Smooth muscle cell (in vitro differentiated cells): ENCODE data around the gene SMARCAD1. TPM values are rescaled to one million over a fixed set of nuclear protein-coding genes. Genes with fewer than 3 reads are reported as not detected.

Experiments
- DNase-seq: peaks from one replicate; lab custom pipeline; 2025; ENCODE audit not compliant: unreplicated experiment; lab: John Stamatoyannopoulos, UW
- H2AFZ ChIP-seq: fragments of 200-600 bp; sonication (generic); 2 replicates; pipeline ENCODE4 v1.6.0; 2016; ENCODE audit warnings: antibody characterized with exemption, low read depth, mild to moderate bottlenecking
- H3F3A ChIP-seq: fragments of 200-600 bp; sonication (generic); 2 replicates; pipeline ENCODE4 v1.6.0; 2017; ENCODE audit warnings: antibody characterized with exemption, low read depth
- H3K27ac ChIP-seq: fragments of 200-600 bp; sonication (generic); 2 replicates; pipeline ENCODE4 v1.5.1; 2016; ENCODE audit warnings: low read depth, mild to moderate bottlenecking
- H3K27me3 ChIP-seq: fragments of 200-600 bp; sonication (generic); 2 replicates; pipeline ENCODE4 v1.6.1; 2016; ENCODE audit warnings: low read depth, mild to moderate bottlenecking
- H3K36me3 ChIP-seq: fragments of 200-600 bp; sonication (generic); 2 replicates; pipeline ENCODE4 v1.5.1; 2016; ENCODE audit warnings: low read depth
- H3K4me1 ChIP-seq: fragments of 200-600 bp; sonication (generic); 2 replicates; pipeline ENCODE4 v1.5.1; 2016; ENCODE audit warnings: low read depth
- H3K4me2 ChIP-seq: fragments of 200-600 bp; sonication (generic); 2 replicates; pipeline ENCODE4 v1.6.0; 2016; ENCODE audit warnings: mild to moderate bottlenecking
- H3K4me3 ChIP-seq: fragments of 200-600 bp; sonication (generic); 2 replicates; pipeline ENCODE4 v1.5.1; 2016; ENCODE audit warnings: mild to moderate bottlenecking
- H3K79me2 ChIP-seq: fragments of 200-600 bp; sonication (generic); 2 replicates; pipeline ENCODE4 v1.6.0; 2016; ENCODE audit warnings: low read depth, mild to moderate bottlenecking
- H3K9ac ChIP-seq: fragments of 200-600 bp; sonication (generic); 2 replicates; pipeline ENCODE4 v1.6.0; 2016; ENCODE audit warnings: low read depth
- H3K9me3 ChIP-seq: fragments of 200-600 bp; sonication (generic); replicated peaks from 2 replicates; pipeline ENCODE4 v1.5.1; 2016; ENCODE audit warnings: low read depth
- H4K20me1 ChIP-seq: fragments of 200-600 bp; sonication (generic); 2 replicates; pipeline ENCODE4 v1.6.0; 2016; ENCODE audit warnings: low read depth
- CTCF ChIP-seq: fragments of 200-600 bp; sonication (generic); IDR thresholded peaks from 2 replicates; pipeline ENCODE4 v1.5.1; 2017; ENCODE audit warnings: borderline replicate concordance, mild to moderate bottlenecking, antibody characterized with exemption; ENCODE audit not compliant: insufficient read depth, poor library complexity, severe bottlenecking
- WGBS: methylation state at CpG from one replicate; pipeline ENCODE4 v1.1.7; 2016; ENCODE audit warnings: low lambda C conversion rate; 5-methylcytosine and 5-hydroxymethylcytosine counted together
- polyA plus RNA-seq: library from polyadenylated mRNA; unstranded; fragments of >200 nt; fragmentation: Nextera tagmentation; extraction: Ambion mirVana; gene quantifications from 2 replicates; pipeline ENCODE4 v1.2.1, GENCODE V29; 2016
- total RNA-seq: library from RNA; depleted of rRNA; stranded (reverse); fragments of >200 nt; gene quantifications from 2 replicates; pipeline ENCODE4 v1.2.3, GENCODE V29; 2014

Gene SMARCAD1
- total and polyA plus RNA-seq, 2 experiments from 2014 or later = 12.6 to 42.7 TPM

- TF ChIP-seq CTCF = no peak
- H3K27me3 ChIP-seq = no peaks in the 10 kb centered on the region
- DNase-seq = no peak
- peaks cover 3% of the 10 kb centered on the region for H3K36me3 ChIP-seq
- no peaks in the 10 kb centered on the region for H3F3A ChIP-seq
- no peak overlapping the region for H3K27ac ChIP-seq
- H3K4me2 ChIP-seq = no peak overlapping the region
- H4K20me1 ChIP-seq = peaks cover 68% of the 10 kb centered on the region
- H3K9ac ChIP-seq = no peak overlapping the region
- H3K79me2 ChIP-seq = peaks cover 82% of the 10 kb centered on the region
- no peak overlapping the region for H2AFZ ChIP-seq
- H3K4me3 ChIP-seq = no peak overlapping the region
- H3K4me1 ChIP-seq = no peaks in the 10 kb centered on the region
- no peaks in the 10 kb centered on the region for H3K9me3 ChIP-seq
Observed at GRCh38 chr4:94225449-94225848, 17.8 kb downstream of the SMARCAD1 start.

- DNase-seq = no peak
- no peak for TF ChIP-seq CTCF
- no peaks in the 10 kb centered on the region for H3K27me3 ChIP-seq
- no peak overlapping the region for H3K4me2 ChIP-seq
- 97% methylated on average over 4 of the region's 4 CpGs for WGBS
- H2AFZ ChIP-seq = no peak overlapping the region
- no peak overlapping the region for H3K4me3 ChIP-seq
- H3K79me2 ChIP-seq = peaks cover 70% of the 10 kb centered on the region
- H3F3A ChIP-seq = no peaks in the 10 kb centered on the region
- no peaks in the 10 kb centered on the region for H3K9me3 ChIP-seq
- H3K36me3 ChIP-seq = peaks cover 3% of the 10 kb centered on the region
- H3K4me1 ChIP-seq = no peaks in the 10 kb centered on the region
- H4K20me1 ChIP-seq = peaks cover 75% of the 10 kb centered on the region
- H3K9ac ChIP-seq = no peak overlapping the region
- no peak overlapping the region for H3K27ac ChIP-seq
Observed at GRCh38 chr4:94226763-94227162, 19.1 kb downstream of the SMARCAD1 start.

GRCh38 chr4:94228493-94229216, 21.0 kb downstream of the SMARCAD1 start:
- WGBS = 85% methylated on average over 5 of the region's 5 CpGs
- TF ChIP-seq CTCF = no peak
- H3K4me1 ChIP-seq = no peaks in the 10 kb centered on the region
- H3K4me2 ChIP-seq = no peak overlapping the region
- H3K4me3 ChIP-seq = no peak overlapping the region
- peaks cover 61% of the 10 kb centered on the region for H4K20me1 ChIP-seq
- no peaks in the 10 kb centered on the region for H3K27me3 ChIP-seq
- no peaks in the 10 kb centered on the region for H3K9me3 ChIP-seq
- H2AFZ ChIP-seq = no peak overlapping the region
- no peak overlapping the region for H3K27ac ChIP-seq
- no peaks in the 10 kb centered on the region for H3F3A ChIP-seq
- H3K79me2 ChIP-seq = peaks cover 53% of the 10 kb centered on the region
- H3K36me3 ChIP-seq = peaks cover 3% of the 10 kb centered on the region
- no peak overlapping the region for H3K9ac ChIP-seq
- DNase-seq = no peak

GRCh38 chr4:94232519-94232918, 24.9 kb downstream of the SMARCAD1 start:
- Histone ChIP-seq H3K27me3 (no peaks in the 10 kb centered on the region), H3K4me2 (no peak overlapping the region), H3K4me1 (no peaks in the 10 kb centered on the region), H3K4me3 (no peak overlapping the region), H3K27ac (no peak overlapping the region), H3K36me3 (peaks cover 24% of the 10 kb centered on the region), H3K79me2 (peaks cover 19% of the 10 kb centered on the region), H3F3A (no peaks in the 10 kb centered on the region), H4K20me1 (peaks cover 33% of the 10 kb centered on the region), H3K9me3 (no peaks in the 10 kb centered on the region), H3K9ac (no peak overlapping the region), H2AFZ (no peak overlapping the region)
- 98% methylated on average over 6 of the region's 6 CpGs for WGBS
- DNase-seq = no peak
- TF ChIP-seq CTCF = no peak
